ENCODE results near the gene TRIM2.

DNA sequence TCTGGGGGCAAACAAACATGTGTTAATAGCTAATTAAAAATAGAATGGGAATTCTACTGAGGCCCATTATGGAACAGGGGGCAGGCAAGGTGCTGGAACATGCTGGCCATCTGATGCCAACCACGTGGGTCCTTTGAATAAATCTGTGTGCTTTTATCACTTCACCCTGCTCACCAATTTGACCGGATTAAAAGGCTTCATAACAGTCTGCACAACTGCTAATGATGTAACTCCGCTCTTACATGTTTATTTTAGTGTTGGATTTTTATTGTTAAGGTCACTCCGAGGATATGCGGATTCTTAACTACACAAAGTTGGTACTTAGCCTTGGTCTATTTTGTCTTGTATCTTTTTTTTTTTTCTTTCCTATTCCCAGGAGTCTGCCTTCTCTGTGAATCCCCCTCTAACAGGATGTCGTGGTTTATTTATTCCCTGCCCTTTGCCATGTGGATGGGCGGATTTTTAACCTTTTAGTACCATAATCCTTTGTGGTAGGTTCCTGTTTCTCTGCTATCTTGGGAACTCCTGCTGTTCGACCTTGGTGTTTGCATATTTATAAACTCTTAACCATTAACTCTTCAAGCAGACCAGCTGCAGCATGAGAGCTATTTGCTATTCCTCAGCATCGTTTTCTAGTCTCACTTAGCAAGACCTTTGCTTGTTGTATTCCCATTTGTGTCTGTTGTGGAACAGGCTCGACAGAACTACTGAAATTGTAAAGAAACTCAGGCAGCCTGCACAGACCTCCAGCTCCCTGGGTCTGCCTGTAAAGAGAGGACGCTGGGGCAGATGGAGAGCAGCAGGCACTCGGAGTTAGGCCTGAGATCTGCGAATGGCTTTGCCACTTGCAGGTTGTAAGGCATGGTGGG lies 38.0 kb downstream of the TRIM2 start:
- TF ChIP-seq, protein P1, sequence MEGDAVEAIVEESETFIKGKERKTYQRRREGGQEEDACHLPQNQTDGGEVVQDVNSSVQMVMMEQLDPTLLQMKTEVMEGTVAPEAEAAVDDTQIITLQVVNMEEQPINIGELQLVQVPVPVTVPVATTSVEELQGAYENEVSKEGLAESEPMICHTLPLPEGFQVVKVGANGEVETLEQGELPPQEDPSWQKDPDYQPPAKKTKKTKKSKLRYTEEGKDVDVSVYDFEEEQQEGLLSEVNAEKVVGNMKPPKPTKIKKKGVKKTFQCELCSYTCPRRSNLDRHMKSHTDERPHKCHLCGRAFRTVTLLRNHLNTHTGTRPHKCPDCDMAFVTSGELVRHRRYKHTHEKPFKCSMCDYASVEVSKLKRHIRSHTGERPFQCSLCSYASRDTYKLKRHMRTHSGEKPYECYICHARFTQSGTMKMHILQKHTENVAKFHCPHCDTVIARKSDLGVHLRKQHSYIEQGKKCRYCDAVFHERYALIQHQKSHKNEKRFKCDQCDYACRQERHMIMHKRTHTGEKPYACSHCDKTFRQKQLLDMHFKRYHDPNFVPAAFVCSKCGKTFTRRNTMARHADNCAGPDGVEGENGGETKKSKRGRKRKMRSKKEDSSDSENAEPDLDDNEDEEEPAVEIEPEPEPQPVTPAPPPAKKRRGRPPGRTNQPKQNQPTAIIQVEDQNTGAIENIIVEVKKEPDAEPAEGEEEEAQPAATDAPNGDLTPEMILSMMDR (optimal IDR thresholded peaks at IDR 0.05 in 1 of 3, IDR thresholded peaks at IDR 0.05 in 1 of 3, conservative IDR thresholded peaks at IDR 0.05 in 1 of 3; ENCODE audit: extremely low read depth in 1 of 3, insufficient read depth in 2 of 3, low read length in 3 of 3): no peak
- no peak for TF ChIP-seq EZH2 (IDR thresholded peaks at IDR 0.05; ENCODE audit: low read length)
